Stimulated activated CD8-positive, alpha-beta memory T cell treated with anti-CD3 and anti-CD28 coated beads, Interleukin-15, amount 100 ng/mL, for 24 hours (primary cell): Measurements from ENCODE around the gene C3orf49.
A peak's percentile ranks its signal among the peaks of the same experiment; 100 is the strongest.

Experiments used
- DNase-seq: peaks from one replicate; pipeline ENCODE4 v3.0.0-alpha.2; 2020; ENCODE audit warnings: low read depth

The C3orf49 gene

GRCh38 chr3:63851287-63851686 lies 32.2 kb downstream of the C3orf49 start:
- DNase-seq, result no peak

- DNase-seq, result no peak
Measured at GRCh38 chr3:63853106-63853505, 34.0 kb downstream of the C3orf49 start.

GRCh38 chr3:63855333-63855940 lies 36.3 kb downstream of the C3orf49 start:
- DNase-seq, result no peak

- DNase-seq, result no peak
Measured at GRCh38 chr3:63857311-63857710, 38.2 kb downstream of the C3orf49 start.

GRCh38 chr3:63860776-63861175 lies 41.7 kb downstream of the C3orf49 start:
- no peak for DNase-seq

- DNase-seq, result no peak
Measured at GRCh38 chr3:63861306-63861705, 42.2 kb downstream of the C3orf49 start.

- no peak for DNase-seq
Measured at GRCh38 chr3:63862804-63863149, 43.7 kb downstream of the C3orf49 start.

GRCh38 chr3:63863150-63864007 lies 44.3 kb downstream of the C3orf49 start, which contains the start of the genes ATXN7 and THOC7:
ATXN7 (plus strand) TSS chr3:63863867; CDS start chr3:63912599, 48,732 bp downstream.
THOC7 (minus strand) TSS chr3:63863805; CDS start chr3:63863790, 15 bp downstream.
- peak; percentile 39 for DNase-seq

- peak; percentile 26 for DNase-seq
Measured at GRCh38 chr3:63864008-63864964, 45.2 kb downstream of the C3orf49 start.

- DNase-seq, result no peak
Measured at GRCh38 chr3:63864965-63865327, 45.8 kb downstream of the C3orf49 start.

- no peak for DNase-seq
Measured at GRCh38 chr3:63867225-63867624, 48.1 kb downstream of the C3orf49 start.

- no peak for DNase-seq
Measured at GRCh38 chr3:63869940-63870614, 51.0 kb downstream of the C3orf49 start.

- no peak for DNase-seq
Measured at GRCh38 chr3:63870615-63871005, 51.5 kb downstream of the C3orf49 start.

- no peak for DNase-seq
Measured at GRCh38 chr3:63872135-63872924, 53.2 kb downstream of the C3orf49 start.

GRCh38 chr3:63874769-63875168 lies 55.7 kb downstream of the C3orf49 start:
- DNase-seq, result no peak

GRCh38 chr3:63875510-63875909 lies 56.4 kb downstream of the C3orf49 start:
- DNase-seq, result no peak

- DNase-seq, result no peak
Measured at GRCh38 chr3:63876260-63876659, 57.2 kb downstream of the C3orf49 start.

GRCh38 chr3:63877737-63878393 lies 58.8 kb downstream of the C3orf49 start:
- DNase-seq, result no peak

- DNase-seq, result no peak
Measured at GRCh38 chr3:63878394-63879060, 59.4 kb downstream of the C3orf49 start.

- no peak for DNase-seq
Measured at GRCh38 chr3:63880653-63881052, 61.6 kb downstream of the C3orf49 start.
